Central memory CD4-positive, alpha-beta T cell (primary cell): ENCODE measurements around the gene SPECC1.
"Not testable (repeated sequence)": the region's sequence is repeated elsewhere in the genome, so short reads cannot be mapped to it uniquely, and the experiment has no call there.

Experiments
- DNase-seq: peaks from one replicate; pipeline ENCODE4 v3.0.0; 2022
- total RNA-seq, 3 experiments: gene quantifications; one replicate each; lab custom pipeline; 2026; lab: John Stamatoyannopoulos, UW

The SPECC1 gene
- 6.0 to 9.6 (median 9.1) reads per million in 3 experiments for total RNA-seq

GRCh38 chr17:20009302-20010098 is at the start of gene SPECC1:
TSS of gene SPECC1 (plus strand) at chr17:20009359. CDS start at chr17:20096652, 87,293 bp downstream.
- peak; percentile 83 for DNase-seq

GRCh38 chr17:19962954-19963353 is 46.2 kb upstream of the SPECC1 start:
- not testable (repeated sequence) for DNase-seq

- DNase-seq: no peak
These were observed 36.0 kb upstream of the SPECC1 start for GRCh38 chr17:19973156-19973555.

- no peak for DNase-seq
These were observed 33.6 kb upstream of the SPECC1 start for GRCh38 chr17:19975601-19976000.

GRCh38 chr17:19977293-19978208 is 31.6 kb upstream of the SPECC1 start, which contains the start of gene AKAP10:
TSS of gene AKAP10 (minus strand) at chr17:19977828. CDS start at chr17:19977679, 149 bp downstream.
- peak; percentile 85 for DNase-seq

GRCh38 chr17:19978209-19978802 is 30.9 kb upstream of the SPECC1 start:
- DNase-seq: peak; percentile 11

GRCh38 chr17:19978805-19979211 is 30.4 kb upstream of the SPECC1 start:
- no peak for DNase-seq

GRCh38 chr17:19979917-19980770 is 29.0 kb upstream of the SPECC1 start:
- DNase-seq: no peak

GRCh38 chr17:19986941-19987861 is 22.0 kb upstream of the SPECC1 start:
- no peak for DNase-seq

- DNase-seq: no peak
These were observed 21.3 kb upstream of the SPECC1 start for GRCh38 chr17:19987897-19988296.

GRCh38 chr17:19991252-19991885 is 17.8 kb upstream of the SPECC1 start:
- DNase-seq: no peak

GRCh38 chr17:19992803-19993713 is 16.1 kb upstream of the SPECC1 start:
- peak; percentile 71 for DNase-seq

- DNase-seq: no peak
These were observed 13.1 kb upstream of the SPECC1 start for GRCh38 chr17:19996086-19996485.

GRCh38 chr17:19996502-19996901 is 12.7 kb upstream of the SPECC1 start:
- no peak for DNase-seq

GRCh38 chr17:20008242-20009051 is 712 bp upstream of the SPECC1 start:
- no peak for DNase-seq

- DNase-seq: no peak
These were observed 182 bp upstream of the SPECC1 start for GRCh38 chr17:20009052-20009301.

- DNase-seq: peak; percentile 6
These were observed 1.1 kb downstream of the SPECC1 start for GRCh38 chr17:20010099-20010863.

- DNase-seq: no peak
These were observed 1.8 kb downstream of the SPECC1 start for GRCh38 chr17:20010936-20011335.
